Activated CD4-positive, alpha-beta memory T cell treated with anti-CD3 and anti-CD28 coated beads, Interleukin-2, amount 10 ng/mL, durations not matched to agents 7 days and 5 days (primary cell): ENCODE results near the gene BICRA. TPM values are rescaled to one million over a fixed set of nuclear protein-coding genes. Genes with fewer than 3 reads are reported as not detected.
"Not testable (repeated sequence)": the region's sequence is repeated elsewhere in the genome, so short reads cannot be mapped to it uniquely, and the experiment has no call there.

Experiments
- CTCF ChIA-PET: fragments of 350-600 bp; sonication (Branson Sonifier 250); formaldehyde crosslinking; loops from one replicate; lab custom pipeline; 2021; ENCODE audit warnings: antibody characterized with exemption, inconsistent platforms; lab: Charles Lee
- POLR2A ChIA-PET: fragments of 350-600 bp; sonication (Branson Sonifier 250); formaldehyde crosslinking; loops from one replicate; lab custom pipeline; 2021; ENCODE audit warnings: antibody characterized with exemption; lab: Charles Lee
- DNase-seq: peaks from one replicate; pipeline ENCODE4 v3.0.0-alpha.2; 2020
- H3K27ac Mint-ChIP-seq: one replicate; pipeline ENCODE4 v1.8.0; 2021; ENCODE audit warnings: mild to moderate bottlenecking, mixed read lengths
- H3K27me3 Mint-ChIP-seq: one replicate; pipeline ENCODE4 v1.8.0; 2021; ENCODE audit warnings: mixed read lengths
- H3K36me3 Mint-ChIP-seq: one replicate; pipeline ENCODE4 v1.8.0; 2021; ENCODE audit warnings: low read depth, mixed read lengths
- H3K4me1 Mint-ChIP-seq: one replicate; pipeline ENCODE4 v1.8.0; 2021; ENCODE audit warnings: mixed read lengths
- H3K4me3 Mint-ChIP-seq: one replicate; pipeline ENCODE4 v1.8.0; 2021; ENCODE audit warnings: mild to moderate bottlenecking, mixed read lengths
- H3K9me3 Mint-ChIP-seq: one replicate; pipeline ENCODE4 v1.8.0; 2021; ENCODE audit warnings: mixed read lengths
- total RNA-seq, 2 experiments: library from RNA; stranded (reverse); gene quantifications; one replicate each; pipeline ENCODE4 v1.2.3, GENCODE V29; 2021

Gene BICRA
- total RNA-seq, 2 experiments from 2014 or later: 20.2 to 23.3 TPM

GRCh38 chr19:47726467-47726866 lies 117.5 kb downstream of the BICRA start:
- ChIA-PET POLR2A (no interaction called here), CTCF (interaction anchor here (1.3 to 1.7 kb wide), 2 partner anchors 11 to 14 kb away, joined by 3 to 6 read pairs; partner anchors contain the start of gene EHD2)
- H3K36me3 Mint-ChIP-seq: no peaks in the 10 kb centered on the region
- peaks cover 22% of the 10 kb centered on the region for H3K4me1 Mint-ChIP-seq
- H3K9me3 Mint-ChIP-seq: no peaks in the 10 kb centered on the region
- H3K27ac Mint-ChIP-seq: no peak overlapping the region
- no peak overlapping the region for H3K4me3 Mint-ChIP-seq
- no peak for DNase-seq
- peaks cover 21% of the 10 kb centered on the region for H3K27me3 Mint-ChIP-seq

GRCh38 chr19:47728295-47728694 lies 119.4 kb downstream of the BICRA start:
- H3K4me3 Mint-ChIP-seq, DNase-seq, H3K9me3 Mint-ChIP-seq, POLR2A ChIA-PET, H3K36me3 Mint-ChIP-seq: not testable (repeated sequence)
- H3K27ac Mint-ChIP-seq: peak overlapping the region; percentile 41
- CTCF ChIA-PET: interaction anchor here (1.4 kb wide), 1 partner anchor 15 kb away, joined by 4 read pairs; the partner anchor contains the start of gene EHD2
- H3K27me3 Mint-ChIP-seq: peaks cover 21% of the 10 kb centered on the region
- H3K4me1 Mint-ChIP-seq: peaks cover 22% of the 10 kb centered on the region

- ChIA-PET POLR2A (no interaction called here), CTCF (interaction anchor here (1.4 kb wide), 1 partner anchor 16 kb away, joined by 4 read pairs; the partner anchor contains the start of gene EHD2)
- Mint-ChIP-seq H3K36me3 (no peaks in the 10 kb centered on the region), H3K9me3 (no peaks in the 10 kb centered on the region), H3K4me1 (peaks cover 22% of the 10 kb centered on the region), H3K27me3 (peaks cover 23% of the 10 kb centered on the region), H3K4me3 (peak overlapping the region; percentile 34), H3K27ac (no peak overlapping the region)
- DNase-seq: peak; percentile 24
These were observed 120.5 kb downstream of the BICRA start for GRCh38 chr19:47729468-47729798.

- H3K27me3 Mint-ChIP-seq: peaks cover 23% of the 10 kb centered on the region
These were observed 121.0 kb downstream of the BICRA start for GRCh38 chr19:47729799-47730520.

GRCh38 chr19:47730521-47730889 lies 121.6 kb downstream of the BICRA start:
- no peaks in the 10 kb centered on the region for H3K9me3 Mint-ChIP-seq
- H3K27ac Mint-ChIP-seq: no peak overlapping the region
- H3K4me3 Mint-ChIP-seq: peak overlapping the region; percentile 53
- peaks cover 23% of the 10 kb centered on the region for H3K27me3 Mint-ChIP-seq
- no peak for DNase-seq
- H3K4me1 Mint-ChIP-seq: peaks cover 22% of the 10 kb centered on the region
- no peaks in the 10 kb centered on the region for H3K36me3 Mint-ChIP-seq
- CTCF ChIA-PET: interaction anchor here (1.2 kb wide), 1 partner anchor 302 kb away, joined by 4 read pairs; no protein-coding TSS in a partner anchor
- POLR2A ChIA-PET: no interaction called here

More at GRCh38 chr19:47729799-47730520, 121.0 kb downstream of the BICRA start:
- Mint-ChIP-seq H3K36me3 (no peaks in the 10 kb centered on the region), H3K9me3 (no peaks in the 10 kb centered on the region), H3K4me3 (peak overlapping the region; percentile 53), H3K4me1 (peaks cover 22% of the 10 kb centered on the region), H3K27ac (no peak overlapping the region)
- ChIA-PET POLR2A (no interaction called here), CTCF (interaction anchor here (1.2 to 1.4 kb wide), 2 partner anchors 17 to 302 kb away, joined by 4 read pairs; partner anchors contain the start of gene EHD2)
- DNase-seq: peak; percentile 58

GRCh38 chr19:47730910-47731309 lies 122.0 kb downstream of the BICRA start:
- Mint-ChIP-seq H3K36me3 (no peaks in the 10 kb centered on the region), H3K9me3 (no peaks in the 10 kb centered on the region), H3K27ac (no peak overlapping the region), H3K27me3 (peaks cover 23% of the 10 kb centered on the region), H3K4me1 (peaks cover 22% of the 10 kb centered on the region), H3K4me3 (no peak overlapping the region)
- DNase-seq: no peak
- CTCF ChIA-PET: interaction anchor here (1.2 kb wide), 1 partner anchor 303 kb away, joined by 4 read pairs; no protein-coding TSS in a partner anchor
- POLR2A ChIA-PET: no interaction called here

- Mint-ChIP-seq H3K36me3 (no peaks in the 10 kb centered on the region), H3K9me3 (no peaks in the 10 kb centered on the region), H3K4me3 (no peak overlapping the region), H3K27me3 (peaks cover 12% of the 10 kb centered on the region), H3K4me1 (peaks cover 7% of the 10 kb centered on the region), H3K27ac (no peak overlapping the region)
- no peak for DNase-seq
- ChIA-PET CTCF (interaction anchor here (1.0 kb wide), 1 partner anchor 22 kb away, joined by 3 read pairs; no protein-coding TSS in a partner anchor), POLR2A (interaction anchor here (0.9 kb wide), 1 partner anchor 10 kb away, joined by 3 read pairs; the partner anchor contains the start of gene NOP53)
These were observed 126.2 kb downstream of the BICRA start for GRCh38 chr19:47735131-47735530.

- H3K36me3 Mint-ChIP-seq: no peaks in the 10 kb centered on the region
- no peaks in the 10 kb centered on the region for H3K27me3 Mint-ChIP-seq
- H3K9me3 Mint-ChIP-seq: no peaks in the 10 kb centered on the region
- POLR2A ChIA-PET: interaction anchor here (0.8 to 1.4 kb wide), 2 partner anchors 26 to 308 kb away, joined by 3 read pairs; no protein-coding TSS in a partner anchor
- CTCF ChIA-PET: interaction anchor here (1.0 to 2.8 kb wide), 3 partner anchors 17 to 28 kb away, joined by 3 to 13 read pairs (median 3); partner anchors contain the start of gene EHD2
- H3K27ac Mint-ChIP-seq: no peak overlapping the region
- peaks cover 32% of the 10 kb centered on the region for H3K4me1 Mint-ChIP-seq
- no peak overlapping the region for H3K4me3 Mint-ChIP-seq
- DNase-seq: no peak
These were observed 132.1 kb downstream of the BICRA start for GRCh38 chr19:47740866-47741519.

GRCh38 chr19:47741544-47742140 lies 132.7 kb downstream of the BICRA start:
- Mint-ChIP-seq H3K27ac (no peak overlapping the region), H3K27me3 (no peaks in the 10 kb centered on the region), H3K36me3 (peaks cover 1% of the 10 kb centered on the region), H3K4me3 (peak overlapping the region; percentile 15), H3K9me3 (no peaks in the 10 kb centered on the region), H3K4me1 (peaks cover 33% of the 10 kb centered on the region)
- ChIA-PET CTCF (interaction anchor here (2.8 kb wide), 1 partner anchor 29 kb away, joined by 13 read pairs; the partner anchor contains the start of gene EHD2), POLR2A (no interaction called here)
- DNase-seq: no peak

- ChIA-PET CTCF (interaction anchor here (0.6 to 3.6 kb wide), 7 partner anchors 19 to 309 kb away, joined by 3 to 28 read pairs (median 3); partner anchors contain the start of gene EHD2), POLR2A (no interaction called here)
- H3K27me3 Mint-ChIP-seq: no peaks in the 10 kb centered on the region
- peaks cover 39% of the 10 kb centered on the region for H3K4me1 Mint-ChIP-seq
- H3K27ac Mint-ChIP-seq: no peak overlapping the region
- no peak for DNase-seq
- H3K4me3 Mint-ChIP-seq: peak overlapping the region; percentile 32
- H3K9me3 Mint-ChIP-seq: no peaks in the 10 kb centered on the region
- peaks cover 6% of the 10 kb centered on the region for H3K36me3 Mint-ChIP-seq
These were observed 133.7 kb downstream of the BICRA start for GRCh38 chr19:47742634-47743033.

- H3K4me1 Mint-ChIP-seq: peaks cover 53% of the 10 kb centered on the region
- peak within 1 kb of the TSS; percentile 84 for H3K4me3 Mint-ChIP-seq
- H3K27me3 Mint-ChIP-seq: no peaks in the 10 kb centered on the region
- no peaks in the 10 kb centered on the region for H3K9me3 Mint-ChIP-seq
- CTCF ChIA-PET: interaction anchor here (0.8 to 3.6 kb wide), 5 partner anchors 22 to 317 kb away, joined by 3 to 28 read pairs (median 5); partner anchors contain the start of genes EHD2 and KPTN
- POLR2A ChIA-PET: interaction anchor here (0.6 to 1.7 kb wide), 8 partner anchors 10 to 311 kb away, joined by 3 to 6 read pairs (median 3); partner anchors contain the start of genes EHD2 and KPTN
- H3K36me3 Mint-ChIP-seq: peaks cover 22% of the 10 kb centered on the region
- peak within 1 kb of the TSS; percentile 94 for H3K27ac Mint-ChIP-seq
- DNase-seq: peak; percentile 97
These were observed 136.3 kb downstream of the BICRA start, which contains the start of gene NOP53 for GRCh38 chr19:47745010-47745901. NOP53 (plus strand) TSS chr19:47745546; CDS start chr19:47745560, 14 bp downstream.
